GM23248 (cell line): ENCODE measurements around the gene CAPN6. TPM values are rescaled to one million over a fixed set of nuclear protein-coding genes. Genes with fewer than 3 reads are reported as not detected.

Source experiments
- DNase-seq: peaks from one replicate; pipeline ENCODE4 v3.0.0-alpha.2; 2015
- H2AFZ ChIP-seq: fragments of 200-600 bp; sonication (generic); 2 replicates; pipeline ENCODE4 v1.6.1; 2016; ENCODE audit warnings: antibody characterized with exemption
- H3F3A ChIP-seq: fragments of 200-600 bp; sonication (generic); 2 replicates; pipeline ENCODE4 v1.6.1; 2016; ENCODE audit warnings: mild to moderate bottlenecking, antibody characterized with exemption, mixed run types; ENCODE audit not compliant: insufficient read depth
- H3K27ac ChIP-seq: fragments of 200-600 bp; sonication (generic); 2 replicates; pipeline ENCODE4 v1.5.1; 2016; ENCODE audit warnings: mild to moderate bottlenecking
- H3K27me3 ChIP-seq: fragments of 200-600 bp; sonication (generic); replicated peaks from 2 replicates; pipeline ENCODE4 v1.6.1; 2016; ENCODE audit warnings: mild to moderate bottlenecking; ENCODE audit not compliant: insufficient read depth
- H3K36me3 ChIP-seq: fragments of 200-600 bp; sonication (generic); 2 replicates; pipeline ENCODE4 v1.6.1; 2016; ENCODE audit warnings: low read depth, mild to moderate bottlenecking
- H3K4me1 ChIP-seq: fragments of 200-600 bp; sonication (generic); 2 replicates; pipeline ENCODE4 v1.6.1; 2016; ENCODE audit warnings: mild to moderate bottlenecking; ENCODE audit not compliant: insufficient read depth
- H3K4me2 ChIP-seq: fragments of 200-600 bp; sonication (generic); one replicate; pipeline ENCODE4 v1.6.1; 2016; ENCODE audit warnings: mild to moderate bottlenecking; ENCODE audit not compliant: unreplicated experiment
- H3K4me3 ChIP-seq: fragments of 200-600 bp; sonication (generic); 2 replicates; pipeline ENCODE4 v1.5.1; 2016; ENCODE audit warnings: mild to moderate bottlenecking
- H3K79me2 ChIP-seq: fragments of 200-600 bp; sonication (generic); 2 replicates; pipeline ENCODE4 v1.6.1; 2016; ENCODE audit warnings: mild to moderate bottlenecking; ENCODE audit not compliant: insufficient read depth
- H3K9ac ChIP-seq: fragments of 200-600 bp; sonication (generic); 2 replicates; pipeline ENCODE4 v1.6.1; 2016; ENCODE audit warnings: mild to moderate bottlenecking
- H3K9me2 ChIP-seq: fragments of 200-600 bp; sonication (generic); 2 replicates; pipeline ENCODE4 v1.6.1; 2016; ENCODE audit warnings: mixed run types, mild to moderate bottlenecking, moderate library complexity; ENCODE audit not compliant: insufficient read depth
- H3K9me3 ChIP-seq: fragments of 200-600 bp; sonication (generic); one replicate; pipeline ENCODE4 v1.6.1; 2017; ENCODE audit warnings: low read depth
- H4K20me1 ChIP-seq: fragments of 200-600 bp; sonication (generic); 2 replicates; pipeline ENCODE4 v1.6.0; 2016; ENCODE audit not compliant: insufficient read depth
- EZH2 ChIP-seq: fragments of 200-600 bp; sonication (generic); IDR thresholded peaks from 2 replicates; pipeline ENCODE4 v1.6.1; 2018; ENCODE audit warnings: antibody characterized with exemption, mild to moderate bottlenecking; ENCODE audit not compliant: insufficient read depth, poor library complexity, severe bottlenecking
- EZH2phosphoT487 ChIP-seq: fragments of 200-600 bp; sonication (generic); IDR thresholded peaks from 2 replicates; pipeline ENCODE4 v1.6.1; 2018; ENCODE audit warnings: antibody characterized with exemption, moderate library complexity, mild to moderate bottlenecking, low read depth; ENCODE audit not compliant: insufficient read depth
- WGBS, 2 experiments: methylation state at CpG; one replicate each; pipeline ENCODE4 v1.1.6; 2015 to 2017; ENCODE audit warnings: low lambda C conversion rate in 2 of 2, low coverage in 1 of 2; ENCODE audit errors: missing lambda C conversion rate in 2 of 2; 5-methylcytosine and 5-hydroxymethylcytosine counted together
- in situ Hi-C: fragments of 300-500 bp; cut with MboI; formaldehyde crosslinking; loops from 2 replicates; pipeline ENCODE4 v1.15.0; 2020
- polyA plus RNA-seq: library from polyadenylated mRNA; unstranded; fragments of >200 nt; fragmentation: Nextera tagmentation; extraction: Ambion mirVana; gene quantifications from 2 replicates; pipeline ENCODE4 v1.2.1, GENCODE V29; 2016
- total RNA-seq: library from RNA; depleted of rRNA; stranded (reverse); fragments of >200 nt; shearing (Covaris generic); gene quantifications from 2 replicates; pipeline ENCODE4 v1.2.3, GENCODE V29; 2014

CAPN6 gene
- total and polyA plus RNA-seq, 2 experiments from 2014 or later: not detected

DNA sequence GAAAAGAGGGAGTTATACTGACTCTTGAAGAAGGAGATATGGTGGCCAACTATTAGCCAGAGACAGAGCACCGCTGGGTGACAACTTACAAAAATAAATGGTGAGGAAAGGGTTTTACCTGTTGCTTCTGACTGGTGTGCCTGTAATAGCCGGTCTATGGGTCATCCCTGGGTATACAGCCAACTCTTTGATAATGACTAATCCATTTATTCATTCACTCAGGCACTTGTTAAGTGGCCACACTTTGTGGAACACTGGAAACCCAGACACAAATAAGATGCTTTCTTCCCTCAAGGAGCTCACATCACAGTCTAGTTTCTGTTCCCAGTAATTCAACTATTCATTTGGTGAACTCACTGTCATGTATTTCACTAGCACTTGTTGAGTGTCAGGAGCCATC, 13.2 kb upstream of the CAPN6 start:
- no peaks in the 10 kb centered on the region for H3K27me3 ChIP-seq
- in situ Hi-C loops: no loop called here
- no peak overlapping the region for H3K27ac ChIP-seq
- H3K4me3 ChIP-seq: no peak overlapping the region
- TF ChIP-seq EZH2 (no peak), EZH2phosphoT487 (no peak)
- DNase-seq: no peak
- no peaks in the 10 kb centered on the region for H3K9me2 ChIP-seq
- H3K79me2 ChIP-seq: no peaks in the 10 kb centered on the region
- 28 to 44% methylated on average over 2 of the region's 2 CpGs for WGBS, 2 experiments
- H3K9me3 ChIP-seq: no peaks in the 10 kb centered on the region
- no peak overlapping the region for H2AFZ ChIP-seq
- no peaks in the 10 kb centered on the region for H4K20me1 ChIP-seq
- no peaks in the 10 kb centered on the region for H3K36me3 ChIP-seq
- no peak overlapping the region for H3K4me2 ChIP-seq
- H3F3A ChIP-seq: no peaks in the 10 kb centered on the region
- no peaks in the 10 kb centered on the region for H3K4me1 ChIP-seq
- H3K9ac ChIP-seq: no peak overlapping the region

DNA sequence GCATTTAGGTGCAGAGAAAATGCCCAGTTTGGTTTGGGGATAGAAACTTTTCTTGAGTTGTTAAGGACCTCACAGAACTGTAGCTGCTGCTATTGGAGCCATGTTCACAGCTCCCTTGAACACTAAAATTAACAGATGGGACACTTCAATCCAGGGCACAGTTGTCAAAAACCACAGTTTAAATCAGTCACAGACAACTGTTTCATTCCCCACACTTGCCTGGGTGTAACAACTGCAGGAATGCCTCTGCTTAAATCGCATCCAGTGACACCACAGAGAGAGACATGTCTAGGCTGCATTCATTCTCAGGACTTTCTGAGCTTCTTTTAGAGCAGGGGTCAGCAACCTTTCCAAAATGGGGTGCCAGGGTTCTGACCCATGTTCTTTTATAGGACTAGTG, 12.7 kb upstream of the CAPN6 start:
- no peaks in the 10 kb centered on the region for H3K9me2 ChIP-seq
- no peak overlapping the region for H3K4me2 ChIP-seq
- no peak overlapping the region for H3K4me3 ChIP-seq
- no peaks in the 10 kb centered on the region for H4K20me1 ChIP-seq
- H3K27me3 ChIP-seq: no peaks in the 10 kb centered on the region
- no peaks in the 10 kb centered on the region for H3F3A ChIP-seq
- WGBS, 2 experiments: 25 to 55% methylated on average over 1 of the region's 1 CpG
- H3K27ac ChIP-seq: no peak overlapping the region
- no peak for DNase-seq
- H2AFZ ChIP-seq: no peak overlapping the region
- TF ChIP-seq EZH2 (no peak), EZH2phosphoT487 (no peak)
- H3K36me3 ChIP-seq: no peaks in the 10 kb centered on the region
- in situ Hi-C loops: no loop called here
- H3K4me1 ChIP-seq: no peaks in the 10 kb centered on the region
- no peaks in the 10 kb centered on the region for H3K79me2 ChIP-seq
- no peaks in the 10 kb centered on the region for H3K9me3 ChIP-seq
- no peak overlapping the region for H3K9ac ChIP-seq

DNA sequence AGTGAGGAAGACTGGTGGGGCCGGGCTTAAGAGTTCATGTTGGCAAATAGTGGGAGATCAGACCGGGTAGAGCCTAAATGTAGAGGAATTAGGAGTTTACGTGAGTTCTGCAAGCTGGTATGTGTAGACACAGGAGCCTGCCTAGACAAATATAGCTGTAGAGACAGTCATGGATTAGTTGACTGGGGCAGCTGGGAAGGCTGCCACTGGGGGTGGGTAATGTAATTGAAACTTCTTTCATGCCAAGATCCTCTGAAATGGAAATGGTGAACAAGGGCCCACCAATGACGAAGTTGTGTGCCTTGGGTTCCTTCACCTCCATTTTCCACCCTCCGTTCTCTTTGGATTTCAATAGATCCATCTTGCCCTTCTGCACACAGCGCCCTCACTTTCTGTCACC, 11.9 kb upstream of the CAPN6 start:
- H3K9me3 ChIP-seq: no peaks in the 10 kb centered on the region
- H2AFZ ChIP-seq: no peak overlapping the region
- TF ChIP-seq EZH2phosphoT487: no peak
- WGBS, 2 experiments: 42 to 46% methylated on average over 3 to 6 of the region's 6 CpGs
- H3F3A ChIP-seq: no peaks in the 10 kb centered on the region
- H3K27me3 ChIP-seq: no peaks in the 10 kb centered on the region
- no peaks in the 10 kb centered on the region for H4K20me1 ChIP-seq
- H3K9ac ChIP-seq: no peak overlapping the region
- H3K4me3 ChIP-seq: no peak overlapping the region
- H3K36me3 ChIP-seq: no peaks in the 10 kb centered on the region
- H3K79me2 ChIP-seq: no peaks in the 10 kb centered on the region
- H3K9me2 ChIP-seq: no peaks in the 10 kb centered on the region
- H3K4me1 ChIP-seq: no peaks in the 10 kb centered on the region
- H3K27ac ChIP-seq: no peak overlapping the region
- in situ Hi-C loops: no loop called here
- no peak for DNase-seq
- no peak overlapping the region for H3K4me2 ChIP-seq

DNA sequence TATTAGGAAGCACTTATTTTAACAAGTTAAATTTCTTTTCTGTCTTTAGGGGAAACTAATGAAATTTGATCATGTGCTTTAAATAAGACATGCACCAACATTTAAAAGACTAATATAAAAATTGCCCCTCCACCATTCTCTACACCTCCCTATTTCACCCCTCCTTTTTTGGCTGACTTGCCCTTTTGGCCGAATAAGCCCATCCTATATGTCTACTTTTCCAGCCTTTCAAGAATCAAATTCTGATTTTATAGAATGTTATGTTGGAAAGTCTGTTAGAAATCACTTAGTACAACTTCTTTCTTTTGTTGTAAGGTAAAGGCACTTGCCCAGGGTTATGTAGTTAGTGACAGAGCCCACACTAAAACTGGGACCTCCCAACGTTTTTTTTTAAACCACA, 1.8 kb downstream of the CAPN6 start:
- TF ChIP-seq EZH2: no peak
- TF ChIP-seq EZH2phosphoT487: no peak
- Histone ChIP-seq H3F3A (no peaks in the 10 kb centered on the region), H3K36me3 (no peaks in the 10 kb centered on the region), H3K27me3 (no peaks in the 10 kb centered on the region), H3K27ac (no peak overlapping the region), H3K4me2 (no peak overlapping the region), H3K79me2 (no peaks in the 10 kb centered on the region), H3K4me1 (no peaks in the 10 kb centered on the region), H3K9ac (no peak overlapping the region), H4K20me1 (no peaks in the 10 kb centered on the region), H3K9me2 (no peaks in the 10 kb centered on the region), H3K4me3 (no peak overlapping the region), H2AFZ (no peak overlapping the region), H3K9me3 (no peaks in the 10 kb centered on the region)
- WGBS, 2 experiments: 8 to 19% methylated on average over 2 of the region's 2 CpGs
- in situ Hi-C loops: no loop called here
- no peak for DNase-seq

DNA sequence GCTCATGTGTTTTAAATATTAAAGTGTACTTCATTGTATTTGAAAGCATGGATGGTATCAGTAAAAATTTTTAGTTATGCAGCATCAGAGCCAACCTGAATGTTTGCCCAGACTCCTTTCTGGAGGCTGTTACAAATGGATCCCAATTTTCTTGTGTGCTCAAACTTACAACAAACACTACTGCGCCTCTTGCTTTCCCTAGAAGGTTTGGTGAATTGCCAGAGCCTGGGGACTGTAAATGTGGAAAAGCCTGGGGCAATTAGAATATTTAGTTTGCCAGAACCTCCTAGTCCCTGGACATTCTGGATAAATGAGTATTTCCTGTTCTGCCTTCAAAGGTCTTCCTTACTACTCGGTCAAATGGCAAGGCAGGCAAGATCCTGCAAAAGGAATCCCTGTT, 4.8 kb downstream of the CAPN6 start:
- H3K9me3 ChIP-seq: no peaks in the 10 kb centered on the region
- H3K4me1 ChIP-seq: no peaks in the 10 kb centered on the region
- no peaks in the 10 kb centered on the region for H3K27me3 ChIP-seq
- no peak overlapping the region for H3K4me2 ChIP-seq
- H4K20me1 ChIP-seq: no peaks in the 10 kb centered on the region
- H3K79me2 ChIP-seq: no peaks in the 10 kb centered on the region
- no peak overlapping the region for H3K9ac ChIP-seq
- H3F3A ChIP-seq: no peaks in the 10 kb centered on the region
- DNase-seq: no peak
- no peak overlapping the region for H3K4me3 ChIP-seq
- in situ Hi-C loops: no loop called here
- 53 to 60% methylated on average over 2 of the region's 2 CpGs for WGBS, 2 experiments
- H3K9me2 ChIP-seq: no peaks in the 10 kb centered on the region
- H2AFZ ChIP-seq: no peak overlapping the region
- TF ChIP-seq EZH2phosphoT487: no peak
- no peak for TF ChIP-seq EZH2
- no peak overlapping the region for H3K27ac ChIP-seq
- no peaks in the 10 kb centered on the region for H3K36me3 ChIP-seq
